B cell (primary cell): ENCODE measurements around the gene MYOD1.

Experiments
- CTCF ChIP-seq: fragments of 200-600 bp; IDR thresholded peaks from one replicate; pipeline ENCODE4 v1.8.0; 2022; ENCODE audit warnings: antibody characterized with exemption, mild to moderate bottlenecking
- EZH2 ChIP-seq: IDR thresholded peaks from 2 replicates; pipeline ENCODE4 v1.6.1; 2012; ENCODE audit warnings: borderline replicate concordance, low read depth, mild to moderate bottlenecking, moderate library complexity, low read length; ENCODE audit not compliant: insufficient read depth, poor library complexity, severe bottlenecking

GRCh38 chr11:17738151-17738973 lies 19.0 kb downstream of the MYOD1 start:
- TF ChIP-seq CTCF (no peak), EZH2 (no peak)
